LNCAP (cell line): Measurements from ENCODE around the gene CA7.

Experiments
- CTCF ChIP-seq: fragments of 450-650 bp; IDR thresholded peaks from 2 replicates; pipeline ENCODE4 v1.5.1; 2017; ENCODE audit warnings: mild to moderate bottlenecking

The CA7 gene

GRCh38 chr16:66899945-66900710, 55.9 kb downstream of the CA7 start:
- TF ChIP-seq CTCF = no peak

GRCh38 chr16:66900721-66901441, 56.7 kb downstream of the CA7 start:
- no peak for TF ChIP-seq CTCF

GRCh38 chr16:66901626-66902025, 57.4 kb downstream of the CA7 start:
- TF ChIP-seq CTCF = no peak

- no peak for TF ChIP-seq CTCF
Observed at GRCh38 chr16:66902648-66903543, 58.7 kb downstream of the CA7 start.
